NCI-H1092 (cell line): Measurements from ENCODE around the gene STK24.

Experiments
- DNase-seq: peaks from one replicate; lab custom pipeline; 2025; lab: John Stamatoyannopoulos, UW

Gene STK24

DNA sequence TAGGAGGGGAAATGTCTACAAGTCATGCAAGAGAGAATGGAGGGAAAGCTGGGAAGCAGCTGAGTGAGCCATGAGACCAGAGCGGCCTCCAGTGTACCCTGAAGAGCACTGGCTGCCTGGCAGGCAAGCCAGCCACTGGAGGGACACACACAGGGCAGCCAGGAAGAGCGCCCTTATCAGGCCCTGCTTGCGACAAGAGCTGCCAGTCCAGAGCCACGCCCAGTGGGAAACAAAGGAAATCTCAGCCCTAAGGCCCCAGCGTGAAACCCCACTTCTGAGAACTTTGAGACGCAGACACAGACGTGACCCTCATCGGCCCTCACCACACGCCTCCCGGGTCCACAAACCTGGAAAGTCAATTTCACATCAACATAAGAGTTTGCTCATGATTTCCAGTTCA lies 105.0 kb downstream of the STK24 start:
- no peak for DNase-seq

DNA sequence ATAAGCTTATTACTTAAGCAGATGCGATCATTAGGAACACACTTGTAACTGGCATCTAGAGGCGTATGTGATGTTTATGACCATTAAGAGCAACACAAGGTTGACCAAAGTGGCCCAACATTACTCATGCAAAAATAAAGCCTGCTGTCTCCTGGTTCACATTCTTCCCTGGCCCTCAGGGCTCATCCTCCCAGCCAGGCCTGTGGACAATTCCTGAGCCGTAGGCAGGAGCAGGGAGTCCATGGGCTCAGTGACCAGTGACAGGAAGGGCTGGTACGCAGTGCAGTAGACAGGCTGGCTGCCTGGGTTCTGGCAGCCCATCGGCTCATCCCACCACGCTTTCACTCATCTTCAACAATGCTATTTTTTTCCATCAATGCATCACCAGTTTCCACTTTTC lies 106.0 kb downstream of the STK24 start:
- DNase-seq, result no peak

DNA sequence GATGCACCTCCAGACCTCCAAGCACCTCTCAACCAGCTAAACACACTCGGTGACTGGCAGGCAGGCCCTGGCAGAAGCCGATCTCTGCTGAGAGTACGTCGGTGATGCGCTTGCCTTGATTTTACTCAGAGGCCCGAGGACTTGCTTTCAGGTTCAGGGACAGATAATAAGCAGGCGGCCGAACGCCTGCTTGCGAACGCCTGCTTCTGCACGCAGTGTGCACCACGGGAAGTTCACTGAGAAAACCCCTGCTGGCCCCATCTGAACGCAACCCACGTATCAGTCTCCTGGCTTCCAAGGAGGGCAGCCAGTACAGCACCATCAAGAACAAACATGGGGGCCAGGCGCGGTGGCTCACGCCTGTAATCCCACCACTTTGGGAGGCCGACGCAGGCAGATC lies 108.0 kb downstream of the STK24 start:
- DNase-seq, result no peak

DNA sequence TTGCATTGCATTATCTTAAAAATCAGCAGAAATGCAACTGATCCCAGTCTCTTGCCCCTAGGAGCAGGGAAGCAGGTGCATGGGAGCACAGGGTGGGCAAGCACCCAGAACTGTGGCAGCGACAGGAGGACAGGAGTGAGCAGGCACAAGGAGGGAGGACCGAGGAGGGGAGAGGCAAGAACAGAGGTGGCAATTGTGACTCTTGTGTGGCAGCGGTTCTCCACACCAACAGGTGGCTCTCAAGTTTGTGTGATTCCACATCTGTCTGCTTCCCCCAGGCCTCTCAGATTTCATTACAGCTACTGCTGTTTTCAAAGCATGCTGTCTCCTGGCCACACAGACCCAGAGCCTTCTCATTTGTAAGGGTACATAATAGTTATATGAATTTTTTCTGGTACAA lies 108.5 kb downstream of the STK24 start:
- DNase-seq, result no peak

DNA sequence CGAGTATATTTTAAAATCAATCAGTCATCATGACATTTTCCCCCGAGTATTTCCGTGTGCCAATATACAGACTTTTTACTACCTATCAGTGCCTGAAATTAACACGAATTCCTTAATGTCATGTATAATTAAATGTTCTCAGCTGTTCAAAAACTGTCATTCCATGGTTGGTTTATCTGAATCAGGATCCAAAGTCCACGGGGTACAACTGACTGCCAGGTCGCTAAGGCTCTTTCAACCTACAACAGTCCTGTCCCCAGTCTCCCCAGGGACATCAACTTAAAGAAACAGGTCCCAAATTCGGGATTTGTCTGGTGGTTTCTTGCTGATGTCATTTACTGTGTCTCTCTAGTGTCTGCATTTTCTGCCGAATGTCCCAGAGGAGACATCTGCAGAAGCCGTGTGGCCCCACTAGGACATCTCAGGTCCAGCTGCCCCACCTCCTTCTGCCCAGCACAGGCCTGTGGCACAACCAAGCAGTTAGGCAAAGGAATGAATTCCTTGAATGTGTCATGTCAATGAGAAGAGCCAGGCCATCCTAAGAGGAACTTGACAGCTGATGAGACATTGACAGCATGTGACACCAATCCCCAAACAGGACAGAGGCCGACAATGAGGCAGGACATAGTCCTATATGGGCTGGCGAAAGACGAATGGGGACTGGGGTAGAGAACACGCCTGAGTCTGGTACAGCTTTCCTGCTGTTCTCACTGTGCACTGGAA lies 109.5 kb downstream of the STK24 start:
- DNase-seq, result no peak

DNA sequence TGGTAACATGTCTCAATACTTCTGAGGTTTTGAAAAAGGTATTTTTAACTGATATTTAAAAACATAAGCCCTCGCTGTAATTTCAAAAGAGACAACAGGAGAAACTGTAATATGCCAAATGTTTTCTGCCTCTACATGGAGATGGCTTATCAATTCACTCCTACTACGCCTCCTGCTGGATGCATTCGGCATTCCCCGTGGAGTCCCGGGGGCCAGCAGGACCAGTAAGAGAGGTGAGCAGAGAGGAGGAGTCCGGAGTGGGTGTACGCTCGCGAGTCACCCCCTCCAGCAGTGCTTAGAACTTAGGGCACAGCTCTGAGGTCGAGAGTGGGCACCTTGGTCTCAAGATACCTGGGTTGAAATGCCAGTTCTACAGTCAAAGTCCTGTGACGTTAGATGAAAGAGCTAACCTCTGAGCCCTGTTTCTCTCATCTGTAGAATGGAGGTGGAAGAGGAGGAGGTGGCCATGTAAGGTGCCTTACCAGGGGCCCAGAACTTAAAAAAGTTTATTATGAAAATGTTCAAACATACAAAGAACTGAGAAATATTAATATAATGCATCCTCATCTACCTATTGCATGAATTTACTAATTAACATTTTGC lies 110.2 kb downstream of the STK24 start:
- DNase-seq, result no peak

DNA sequence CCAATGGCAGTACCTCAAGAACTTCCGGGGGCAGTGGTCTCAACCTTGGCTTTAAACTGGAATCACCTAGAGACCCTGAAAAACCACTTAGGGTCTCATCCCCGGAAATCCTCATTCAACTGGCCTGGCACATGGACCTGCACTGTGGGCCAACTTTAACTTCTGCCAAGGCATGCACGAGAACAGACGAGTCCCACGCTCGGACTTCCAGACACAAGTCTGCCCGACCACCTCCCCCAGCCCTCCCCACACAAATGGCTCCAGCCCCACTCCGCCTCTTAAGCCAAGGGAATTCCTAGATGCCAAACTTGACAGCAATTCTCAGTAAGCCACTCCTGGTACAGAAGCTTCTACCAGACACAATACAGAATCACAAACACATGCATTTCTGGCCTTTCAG lies 114.0 kb downstream of the STK24 start:
- no peak for DNase-seq

DNA sequence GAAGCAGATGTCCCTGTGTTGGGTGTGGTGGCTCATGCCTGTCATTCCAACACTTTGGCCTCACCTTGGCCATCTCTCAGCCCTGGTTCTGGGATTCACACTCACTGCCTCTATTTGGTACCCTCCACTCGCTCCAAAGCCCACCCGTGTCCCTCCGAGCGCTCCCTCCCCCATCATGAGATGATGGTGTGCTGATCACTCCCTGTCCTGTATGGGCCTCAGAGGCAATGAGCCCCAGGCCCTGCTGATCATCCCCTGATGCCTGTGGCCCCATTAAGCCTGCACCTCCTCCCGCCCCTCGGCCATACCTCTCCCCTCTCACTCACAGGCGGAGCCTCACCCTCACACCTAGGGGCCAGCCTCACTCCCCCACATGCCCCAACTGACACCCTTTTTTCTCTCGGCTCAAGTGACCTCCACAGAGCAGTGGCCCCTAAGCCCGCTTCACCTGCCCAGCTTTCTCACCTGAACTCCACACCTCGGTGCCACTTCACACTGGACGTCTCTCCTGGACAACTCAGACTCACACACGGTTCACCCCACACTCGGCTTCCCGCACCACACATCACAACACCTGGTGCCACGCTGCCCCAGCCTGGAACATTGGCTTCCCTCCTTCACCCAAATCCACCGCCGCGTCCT lies 114.5 kb downstream of the STK24 start:
- DNase-seq, result no peak

DNA sequence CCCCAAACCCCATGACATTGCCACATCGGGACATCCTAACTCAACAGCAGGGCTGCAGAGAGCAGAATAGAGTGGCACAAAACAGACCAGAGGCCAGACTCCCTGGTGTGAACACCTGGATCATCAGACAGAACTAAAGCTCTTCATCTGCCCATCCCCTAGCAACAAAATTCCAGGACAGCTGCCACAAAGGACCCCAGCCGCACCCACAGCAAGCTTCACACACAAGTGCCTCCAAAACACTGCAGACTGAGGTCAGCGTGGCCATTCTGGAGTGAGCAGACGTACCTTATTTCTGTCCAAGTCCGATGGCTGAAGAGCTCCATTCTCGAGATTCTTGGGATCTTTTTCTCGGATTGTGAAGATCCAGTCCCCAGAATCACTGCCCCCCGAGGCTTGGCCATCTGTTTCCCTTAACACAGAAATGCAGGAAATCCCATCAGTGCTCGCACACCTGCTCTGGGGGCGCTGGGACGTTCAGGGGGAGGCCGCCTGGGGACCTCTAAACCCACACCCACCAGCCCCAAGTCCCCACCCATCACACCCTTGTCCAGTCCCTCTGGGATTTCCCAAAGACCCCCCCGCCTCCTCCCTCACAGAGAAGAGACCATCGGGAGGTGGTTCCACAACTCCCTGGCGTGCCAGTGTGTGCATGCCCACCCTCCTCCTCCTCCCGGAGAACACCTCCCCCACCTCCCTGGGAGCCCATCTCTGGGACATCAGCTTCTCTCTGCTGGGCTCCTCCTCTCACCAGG lies 115.2 kb downstream of the STK24 start:
- no peak for DNase-seq

DNA sequence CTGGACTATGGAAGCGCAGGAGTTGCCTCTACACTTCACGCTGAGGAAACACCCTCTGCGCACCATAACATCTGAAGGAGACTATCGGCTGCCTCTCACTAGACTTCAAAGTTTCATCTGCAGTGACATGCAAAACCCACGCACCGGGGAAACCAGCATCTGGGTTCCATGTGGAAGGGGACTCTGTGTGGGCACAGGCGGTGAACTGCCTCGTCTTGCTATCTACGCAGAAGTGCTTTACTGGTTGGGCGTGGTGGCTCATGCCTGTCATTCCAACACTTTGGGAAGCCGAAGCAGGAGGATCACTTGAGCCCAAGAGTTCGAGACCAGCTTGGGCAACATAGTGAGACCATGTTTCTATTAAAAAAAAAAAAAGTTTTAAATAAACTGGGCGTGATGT lies 116.4 kb downstream of the STK24 start:
- DNase-seq, result no peak

DNA sequence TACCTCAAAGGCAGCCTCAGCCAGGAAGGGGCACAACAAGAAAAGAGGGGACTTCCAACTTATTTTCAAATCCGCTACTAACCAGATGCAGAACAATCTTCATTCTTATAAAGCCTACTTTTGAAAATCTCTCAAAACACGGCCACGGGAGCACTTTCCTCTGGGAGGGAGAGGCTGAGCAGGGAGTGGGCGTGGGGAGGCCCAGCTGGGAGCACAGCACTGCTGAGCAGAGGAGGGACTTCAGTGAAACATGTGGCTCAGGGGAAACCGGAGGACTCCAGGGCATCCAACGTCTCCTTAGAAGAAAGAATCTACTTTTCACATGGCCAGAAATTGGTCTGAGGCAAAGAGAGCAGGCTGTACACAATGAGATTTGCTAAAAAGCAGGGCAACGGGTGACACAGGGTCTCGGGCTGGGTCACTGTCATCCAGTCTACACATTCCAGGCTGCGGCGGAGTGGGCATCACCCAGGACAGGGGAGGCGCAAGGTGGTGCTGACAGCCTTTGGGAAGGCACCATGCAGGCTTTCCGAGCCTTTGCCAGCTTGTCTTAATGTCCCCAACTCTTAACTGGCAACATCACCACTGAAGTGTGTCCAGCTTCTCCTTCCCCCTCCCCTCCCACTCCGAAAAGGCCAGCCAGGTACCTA lies 117.1 kb downstream of the STK24 start:
- DNase-seq, result no peak

DNA sequence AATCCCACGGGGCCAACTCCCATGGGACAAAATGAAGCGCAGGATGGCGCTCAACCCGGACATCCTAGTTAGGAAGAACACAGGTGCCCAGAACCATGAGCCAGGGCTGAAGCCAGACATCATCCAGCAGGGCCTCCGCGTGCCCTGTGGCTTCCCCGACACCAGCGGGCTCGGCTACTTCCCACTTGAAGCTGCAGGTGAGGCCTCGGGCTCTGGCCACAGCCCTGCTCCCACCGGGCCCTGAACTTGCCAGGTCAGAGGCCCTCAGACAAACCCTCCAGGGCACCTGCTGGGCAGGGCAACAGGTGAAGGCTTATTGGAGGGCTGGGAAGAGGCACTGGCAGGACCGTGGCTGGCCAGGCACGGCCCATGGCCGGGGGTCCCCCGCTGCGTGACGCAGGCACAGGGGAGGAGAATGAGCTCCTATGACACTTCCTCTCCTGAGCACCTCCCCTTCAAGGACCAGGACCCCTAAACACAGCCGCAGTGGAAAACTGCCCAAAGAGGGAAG lies 117.7 kb downstream of the STK24 start:
- no peak for DNase-seq

DNA sequence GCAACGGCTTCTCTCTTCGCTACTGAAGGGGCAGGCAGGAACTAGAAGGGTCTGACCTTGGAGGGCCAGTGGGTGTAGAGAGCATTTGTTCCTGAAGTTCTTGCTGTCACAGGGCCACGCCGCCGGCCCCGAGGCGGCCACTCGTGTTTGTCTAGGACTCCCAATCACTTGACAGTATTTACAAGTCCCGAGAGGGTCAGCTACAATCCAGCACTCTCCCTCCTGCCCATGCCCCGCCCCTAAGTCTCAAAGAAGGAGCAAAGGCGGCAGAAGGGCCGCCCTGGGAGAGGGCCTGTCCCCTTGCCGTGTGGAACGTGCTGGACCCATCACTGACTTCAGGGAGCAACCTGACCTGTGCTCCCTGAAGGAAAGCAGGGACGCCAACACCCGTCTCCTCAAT lies 118.5 kb downstream of the STK24 start:
- DNase-seq, result no peak

DNA sequence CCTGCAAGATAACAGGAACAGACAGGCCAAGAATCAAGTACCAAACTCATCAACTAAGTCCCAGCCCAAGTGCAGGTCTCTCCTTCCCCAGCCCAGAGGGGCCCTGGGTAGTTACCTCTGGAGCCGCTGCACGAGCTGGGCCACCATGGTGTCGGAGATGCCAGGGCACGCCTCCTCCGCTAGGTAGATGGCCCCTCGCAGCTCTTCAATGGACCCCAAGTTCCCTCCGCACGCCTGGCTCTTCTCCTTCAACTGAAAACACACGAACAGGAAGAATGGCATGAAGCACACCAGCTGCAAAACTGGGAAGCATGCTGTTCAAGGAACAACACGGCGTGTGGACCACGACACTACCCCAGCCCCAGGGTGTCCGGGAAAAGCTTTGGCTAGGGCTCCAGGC lies 119.9 kb downstream of the STK24 start:
- DNase-seq, result no peak

DNA sequence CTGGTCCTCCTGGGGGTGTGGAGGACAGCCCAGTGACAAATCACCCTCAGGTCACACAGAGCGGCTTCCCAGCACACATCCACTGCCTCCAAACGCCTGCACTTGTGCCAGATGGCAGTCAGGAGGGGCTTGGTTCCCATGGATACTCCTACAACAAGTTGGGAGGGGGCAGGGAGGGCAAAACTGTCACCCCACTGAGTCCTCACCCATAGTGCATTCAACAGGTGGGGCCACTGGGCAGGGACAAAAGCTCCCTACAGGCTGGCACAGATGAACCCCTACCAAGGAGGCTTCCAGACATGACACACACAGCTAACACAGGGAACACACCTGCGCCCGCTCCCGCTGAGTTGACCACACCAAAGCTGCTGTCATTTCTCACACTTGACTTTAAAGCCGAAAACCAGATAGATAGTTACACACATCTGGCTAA lies 120.5 kb downstream of the STK24 start:
- DNase-seq, result no peak

DNA sequence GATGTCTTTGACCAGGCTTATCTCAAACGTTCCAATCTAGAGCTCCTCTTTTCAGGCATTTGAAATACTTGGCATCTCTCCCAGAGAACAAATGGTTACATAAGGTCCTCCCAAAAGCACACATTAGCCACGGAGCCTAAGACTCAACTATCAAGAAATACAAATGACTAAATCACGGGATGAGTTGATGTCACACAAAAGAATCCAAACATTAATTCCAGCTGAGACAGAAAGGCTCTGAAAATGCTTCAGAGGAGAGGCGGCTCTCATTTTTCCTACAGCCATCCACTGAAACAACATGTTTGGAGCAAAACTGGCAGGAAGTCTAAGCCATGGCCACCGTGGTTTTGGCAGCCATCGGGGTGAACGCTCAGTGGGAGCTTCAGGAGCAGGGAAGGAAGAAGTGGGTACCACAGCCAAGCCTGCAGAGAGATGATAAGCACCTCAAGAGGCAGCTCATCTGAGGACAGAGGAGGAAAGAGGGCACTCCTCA lies 122.5 kb downstream of the STK24 start:
- DNase-seq, result peak; percentile 69

DNA sequence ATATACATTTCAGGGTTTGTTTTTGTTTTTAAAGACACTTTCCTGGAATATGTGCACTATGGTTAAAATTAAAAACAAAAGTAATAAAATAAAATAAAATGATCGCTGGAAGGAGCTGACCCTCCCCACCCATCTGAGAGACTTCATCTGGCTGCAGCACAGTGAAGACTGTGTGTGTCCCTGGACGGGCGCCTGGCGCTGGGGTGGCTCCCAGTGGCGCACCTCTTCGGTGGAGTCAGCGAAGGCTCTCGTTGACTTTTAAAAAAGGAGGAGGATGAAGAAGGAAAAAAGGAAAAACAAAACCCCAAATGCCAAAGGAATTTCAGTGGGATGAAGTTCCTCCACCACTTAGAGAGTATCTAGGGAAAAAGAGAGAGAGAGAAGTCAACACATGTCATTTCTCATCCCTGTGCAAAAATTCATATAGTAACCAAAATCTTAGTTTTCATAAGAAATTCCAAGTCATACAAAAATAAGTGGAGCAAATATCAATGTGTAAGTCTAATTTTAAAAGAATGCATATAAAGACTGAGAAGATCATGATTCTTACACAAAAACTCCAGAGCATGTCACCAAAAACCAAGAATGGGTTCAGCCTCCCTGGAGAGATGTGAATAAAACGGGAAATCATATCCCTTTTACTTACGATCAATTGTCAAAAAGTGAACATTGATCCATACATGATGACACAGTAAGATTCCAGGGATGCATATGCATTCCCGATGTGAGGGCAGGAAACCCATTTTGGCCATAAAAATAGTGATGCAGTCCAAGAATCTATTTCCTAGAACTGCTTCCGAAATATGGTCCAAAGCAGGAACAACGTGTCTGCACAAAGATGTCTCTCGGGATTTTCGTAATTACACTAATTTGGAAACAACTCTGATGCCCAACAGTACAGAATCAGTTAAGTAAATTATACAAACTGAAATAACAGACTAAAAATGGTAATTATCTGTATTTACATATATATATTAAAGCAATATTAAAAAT lies 123.8 kb downstream of the STK24 start:
- no peak for DNase-seq

DNA sequence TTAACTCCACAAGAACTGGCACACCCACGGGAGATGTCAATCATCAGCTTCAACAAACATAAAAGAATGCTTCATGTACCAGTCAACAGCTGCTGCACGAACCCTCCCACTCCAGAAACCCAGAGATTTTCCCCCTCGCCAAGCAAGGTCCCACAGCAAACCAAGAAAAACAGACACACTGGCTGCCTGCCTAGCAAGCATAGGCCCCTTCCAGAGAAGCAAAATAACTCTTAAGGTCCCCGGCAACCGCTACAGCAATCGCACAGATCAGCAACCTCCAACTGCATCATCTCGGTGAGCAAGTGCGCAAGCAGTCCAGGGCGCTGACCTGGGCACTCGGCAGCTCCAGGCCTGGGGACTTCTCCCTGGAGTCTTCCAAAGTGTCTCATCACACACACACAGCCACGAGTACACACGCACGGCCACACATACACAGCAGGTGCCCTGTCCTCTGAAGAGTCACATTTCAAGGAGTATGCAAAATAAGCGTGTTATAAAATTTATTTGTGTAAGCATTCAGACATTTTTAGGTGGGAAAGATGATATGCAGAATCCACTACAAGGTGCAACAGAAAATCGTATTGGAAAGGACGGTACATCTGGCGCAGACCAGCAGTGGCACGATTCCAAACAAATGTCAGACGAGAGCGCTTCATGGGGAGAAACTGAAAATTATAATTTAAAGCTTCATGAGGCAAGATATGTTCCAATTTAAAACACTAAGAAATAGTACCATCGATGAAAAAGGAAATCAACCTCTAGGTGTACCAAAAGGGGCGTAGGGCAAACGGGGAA lies 125.0 kb downstream of the STK24 start:
- DNase-seq, result no peak

DNA sequence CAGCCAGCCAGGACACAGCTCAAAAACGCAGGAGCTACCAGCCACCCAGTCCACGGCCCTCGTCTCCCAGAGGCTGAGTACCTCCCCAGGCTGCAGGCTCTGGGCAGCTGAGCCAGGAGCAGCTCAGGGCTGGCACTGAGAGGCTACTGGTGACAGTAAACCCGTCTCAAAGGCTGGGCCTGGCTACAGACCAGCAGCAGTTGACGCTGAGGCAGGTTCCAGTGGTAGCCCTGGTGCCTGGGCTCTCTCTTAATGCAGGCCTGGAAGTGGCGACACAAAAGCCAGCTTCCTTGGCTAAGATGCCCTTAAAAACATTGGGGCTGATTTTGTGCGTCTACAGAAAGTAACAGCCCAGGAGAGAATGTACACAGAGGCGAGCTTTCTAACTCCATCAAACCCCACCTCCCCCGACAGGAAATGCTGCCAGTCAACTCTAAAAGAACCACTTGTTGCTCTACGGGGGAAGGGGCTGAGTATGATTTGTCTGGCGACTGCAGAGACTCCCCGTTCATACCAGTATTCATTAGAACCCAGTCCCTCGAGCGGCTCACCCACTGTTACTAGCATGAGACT lies 126.3 kb downstream of the STK24 start:
- DNase-seq, result no peak
